Kidney (tissue), 14 donors: ENCODE results near the gene SENP2. TPM values are rescaled to one million over a fixed set of nuclear protein-coding genes. Genes with fewer than 3 reads are reported as not detected.
"Not testable (repeated sequence)": the region's sequence is repeated elsewhere in the genome, so short reads cannot be mapped to it uniquely, and the experiment has no call there.

Source experiments
- DNase-seq, 5 donors: peaks; one replicate each; pipeline ENCODE4 v3.0.0-alpha.2; 2013 to 2020
- FAIRE-seq: peaks from 2 replicates; lab custom pipeline; 2012; peaks lifted over from hg19 to GRCh38; lab: Jason Lieb, UNC
- H3K27ac ChIP-seq, 2 donors: one replicate each; pipeline ENCODE4 v1.7.0; 2013; ENCODE audit warnings: low read depth in 2 of 2, low read length in 2 of 2, inconsistent platforms in 1 of 2
- H3K27me3 ChIP-seq: one replicate; pipeline ENCODE4 v1.7.1; 2013; ENCODE audit warnings: low read length, inconsistent platforms; ENCODE audit not compliant: control insufficient read depth, insufficient read depth
- H3K36me3 ChIP-seq, 3 donors: one replicate each; pipeline versions ENCODE4 v1.7.0 to v1.7.1; 2013; ENCODE audit warnings: low read length in 3 of 3, control low read depth in 1 of 3, inconsistent platforms in 1 of 3; ENCODE audit not compliant: insufficient read depth in 3 of 3, control insufficient read depth in 2 of 3
- H3K4me1 ChIP-seq, 3 donors: one replicate each; pipeline versions ENCODE4 v1.7.0 to v1.7.1; 2013; ENCODE audit warnings: low read length in 3 of 3, inconsistent platforms in 1 of 3, low read depth in 1 of 3; ENCODE audit not compliant: control insufficient read depth in 2 of 3, insufficient read depth in 2 of 3
- H3K4me3 ChIP-seq, 3 donors: one replicate each; pipeline versions ENCODE4 v1.7.0 to v1.8.1; 2013; ENCODE audit warnings: low read length in 3 of 3, control low read depth in 1 of 3, inconsistent platforms in 1 of 3
- H3K9ac ChIP-seq, 3 donors: one replicate each; pipeline versions ENCODE4 v1.7.0 to v1.7.1; 2013; ENCODE audit warnings: low read length in 3 of 3, control low read depth in 1 of 3, inconsistent platforms in 1 of 3
- H3K9me3 ChIP-seq, 3 donors: one replicate each; pipeline versions ENCODE4 v1.7.0 to v1.7.1; 2013; ENCODE audit warnings: low read length in 3 of 3, control low read depth in 1 of 3, inconsistent platforms in 1 of 3; ENCODE audit not compliant: control insufficient read depth in 2 of 3, insufficient read depth in 1 of 3
- CTCF ChIP-seq: IDR thresholded peaks from 3 replicates; pipeline ENCODE4 v1.5.1; 2012; ENCODE audit warnings: mild to moderate bottlenecking, moderate library complexity, borderline replicate concordance; ENCODE audit not compliant: insufficient read depth; ENCODE audit errors: extremely low read depth
- intact Hi-C: fragments of 100-400 bp; cut with DNase I; formaldehyde crosslinking; loops from one replicate; pipeline ENCODE4 v1.11.1; 2022
- polyA plus RNA-seq: library from polyadenylated mRNA; stranded (reverse); fragments of 350-450 nt; fragmentation: Illumina TruSeq; extraction: RNeasy Lipid Tissue Mini Kit (QIAGEN cat#74804); gene quantifications from one replicate; pipeline ENCODE4 v1.2.3, GENCODE V29; 2014; ENCODE audit warnings: low read depth, low replicate concordance; ENCODE audit not compliant: insufficient read depth
- total RNA-seq: library from RNA; stranded (reverse); fragmentation: NEBNext Ultra II Directional; extraction: Animal tissue kit (Norgen Biotek cat#: 25700); gene quantifications from one replicate; pipeline ENCODE4 v1.2.1, GENCODE V29; 2021
- donor health status: control.
- donor health status: control.
- donor health status: control.
- donor health status: control.
- donor health status: control.
- donor health status: DM: yes; HTN: yes; CAD: no.
- donor health status: Normal renal cell carcinoma (clear cell type).

Gene SENP2
- total and polyA plus RNA-seq, 2 donors from 2014 or later: 10.8 to 29.6 TPM

DNA sequence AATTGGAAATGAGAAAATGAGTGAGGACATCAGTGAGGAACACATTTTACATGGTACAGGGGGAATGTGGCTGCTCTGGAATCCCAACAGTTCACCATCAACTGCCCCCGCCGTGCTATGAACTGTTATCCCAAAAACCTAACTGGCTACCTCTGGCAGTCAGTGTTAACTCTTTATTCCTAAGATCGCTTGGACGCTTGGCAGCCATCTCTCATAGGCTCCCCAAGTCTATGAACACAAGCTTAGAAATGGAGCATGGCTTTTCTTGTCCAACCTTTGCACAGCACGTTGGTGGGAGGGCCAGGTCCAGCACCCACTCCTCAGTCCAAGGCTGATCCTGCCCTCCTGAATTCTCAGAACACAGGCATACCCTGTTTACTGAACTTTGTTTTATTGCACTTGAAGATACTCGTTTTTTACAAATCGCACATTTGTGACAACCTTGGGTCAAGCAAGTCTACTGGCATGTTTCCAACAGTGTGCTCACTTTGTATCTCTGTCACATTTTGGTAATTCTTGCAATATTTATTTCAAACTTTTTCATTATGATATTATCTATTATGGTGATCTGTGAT lies 53.6 kb downstream of the SENP2 start:
- Histone ChIP-seq H3K4me3 (no peak overlapping the region), H3K27me3 (no peaks in the 10 kb centered on the region), H3K9me3 (no peaks in the 10 kb centered on the region), H3K9ac (no peak overlapping the region), H3K27ac (no peak overlapping the region), H3K4me1 (no peaks in the 10 kb centered on the region), H3K36me3 (peaks cover 0 to 2% (median 0%) of the 10 kb centered on the region in 3 donors)
- intact Hi-C loops: no loop called here
- no peak for FAIRE-seq
- TF ChIP-seq CTCF: no peak
- DNase-seq: no peak

GRCh38 chr3:185640308-185640707 lies 54.2 kb downstream of the SENP2 start:
- no peak for FAIRE-seq
- intact Hi-C loops: no loop called here

GRCh38 chr3:185645191-185645590 lies 59.1 kb downstream of the SENP2 start:
- H3K9ac ChIP-seq, H3K9me3 ChIP-seq, FAIRE-seq, intact Hi-C loops, H3K4me1 ChIP-seq, H3K4me3 ChIP-seq, DNase-seq, H3K36me3 ChIP-seq, H3K27ac ChIP-seq, H3K27me3 ChIP-seq: not testable (repeated sequence)

More at GRCh38 chr3:185640308-185640707, 54.2 kb downstream of the SENP2 start:
- no peak overlapping the region for H3K9ac ChIP-seq
- no peaks in the 10 kb centered on the region for H3K27me3 ChIP-seq
- DNase-seq: no peak
- TF ChIP-seq CTCF: no peak
- no peak overlapping the region for H3K27ac ChIP-seq
- H3K9me3 ChIP-seq: no peaks in the 10 kb centered on the region
- H3K4me1 ChIP-seq: no peaks in the 10 kb centered on the region
- H3K36me3 ChIP-seq: peaks cover 0 to 2% (median 0%) of the 10 kb centered on the region in 3 donors
- H3K4me3 ChIP-seq: no peak overlapping the region

- Histone ChIP-seq H3K9me3 (no peaks in the 10 kb centered on the region), H3K36me3 (peaks cover 0 to 8% (median 0%) of the 10 kb centered on the region in 3 donors), H3K4me3 (no peak overlapping the region), H3K4me1 (no peaks in the 10 kb centered on the region), H3K27me3 (no peaks in the 10 kb centered on the region), H3K27ac (no peak overlapping the region), H3K9ac (no peak overlapping the region)
- no peak for TF ChIP-seq CTCF
- DNase-seq (peak in 2 of 5 donors; percentile 33 to 48), FAIRE-seq (no peak)
- intact Hi-C loops: no loop called here
Measured at GRCh38 chr3:185645596-185646381, 59.7 kb downstream of the SENP2 start.
